ENCODE data around the gene ANKRD11.

DNA sequence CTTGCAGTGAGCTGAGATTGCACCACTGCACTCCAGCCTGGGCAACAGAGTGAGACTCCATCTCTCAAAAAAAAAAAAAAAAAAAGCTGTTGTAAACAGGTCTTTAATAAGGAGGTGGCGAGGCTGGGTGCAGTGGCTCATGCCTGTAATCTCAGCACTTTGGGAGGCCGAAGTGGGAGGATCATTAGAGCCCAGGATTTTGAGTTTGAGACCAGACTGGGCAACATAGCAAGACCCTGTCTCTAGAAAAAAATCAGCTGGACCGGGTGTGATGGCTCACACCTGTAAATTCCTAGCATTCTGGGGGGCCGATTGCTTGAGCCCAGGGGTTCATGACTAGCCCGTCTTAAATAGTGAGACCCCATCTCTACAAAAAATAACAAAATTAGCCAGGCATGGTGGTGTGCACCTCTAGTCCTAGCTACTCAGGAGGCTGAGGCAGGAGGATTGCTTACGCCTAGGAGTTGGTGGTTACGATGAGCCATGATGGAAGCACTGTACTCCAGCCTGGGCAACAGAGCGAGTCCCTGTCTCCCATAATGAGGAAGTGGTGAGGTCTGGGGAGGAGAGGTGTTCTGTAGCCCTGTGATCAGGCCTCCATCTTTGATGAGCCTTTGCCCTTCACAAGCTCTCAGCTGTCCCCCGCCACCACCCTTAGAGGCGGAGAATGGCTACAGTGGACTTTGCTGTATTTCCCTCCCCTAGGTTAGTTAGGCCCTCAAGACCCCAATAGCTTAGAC lies 236.6 kb downstream of the ANKRD11 start:
- TF ChIP-seq, protein P1, sequence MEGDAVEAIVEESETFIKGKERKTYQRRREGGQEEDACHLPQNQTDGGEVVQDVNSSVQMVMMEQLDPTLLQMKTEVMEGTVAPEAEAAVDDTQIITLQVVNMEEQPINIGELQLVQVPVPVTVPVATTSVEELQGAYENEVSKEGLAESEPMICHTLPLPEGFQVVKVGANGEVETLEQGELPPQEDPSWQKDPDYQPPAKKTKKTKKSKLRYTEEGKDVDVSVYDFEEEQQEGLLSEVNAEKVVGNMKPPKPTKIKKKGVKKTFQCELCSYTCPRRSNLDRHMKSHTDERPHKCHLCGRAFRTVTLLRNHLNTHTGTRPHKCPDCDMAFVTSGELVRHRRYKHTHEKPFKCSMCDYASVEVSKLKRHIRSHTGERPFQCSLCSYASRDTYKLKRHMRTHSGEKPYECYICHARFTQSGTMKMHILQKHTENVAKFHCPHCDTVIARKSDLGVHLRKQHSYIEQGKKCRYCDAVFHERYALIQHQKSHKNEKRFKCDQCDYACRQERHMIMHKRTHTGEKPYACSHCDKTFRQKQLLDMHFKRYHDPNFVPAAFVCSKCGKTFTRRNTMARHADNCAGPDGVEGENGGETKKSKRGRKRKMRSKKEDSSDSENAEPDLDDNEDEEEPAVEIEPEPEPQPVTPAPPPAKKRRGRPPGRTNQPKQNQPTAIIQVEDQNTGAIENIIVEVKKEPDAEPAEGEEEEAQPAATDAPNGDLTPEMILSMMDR (IDR thresholded peaks at IDR 0.05): no peak
- no peak for TF ChIP-seq POLR2A (IDR thresholded peaks at IDR 0.05)
- TF ChIP-seq POLR2AphosphoS5 (IDR thresholded peaks at IDR 0.05): no peak
